Measurements from ENCODE around the gene ASCL2.

DNA sequence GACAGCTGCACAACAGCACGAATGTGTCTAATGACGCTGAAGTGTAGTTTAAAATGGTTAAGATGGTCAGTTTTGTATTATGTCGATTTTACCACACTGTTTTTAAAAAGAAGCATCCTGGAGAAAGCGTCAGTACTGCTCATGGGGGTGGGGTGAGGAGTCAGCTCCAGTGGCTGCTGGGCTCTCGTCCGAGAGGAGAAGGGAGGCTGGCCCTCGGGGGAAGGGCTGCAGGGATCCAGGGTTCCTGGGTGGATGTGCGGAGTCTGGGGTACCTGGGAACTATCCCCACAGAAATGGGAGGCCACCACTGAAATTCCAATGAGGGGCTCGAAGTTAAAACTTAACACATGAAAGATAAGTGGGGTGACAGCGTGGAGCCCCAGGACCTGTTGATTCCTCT lies 19.5 kb upstream of the ASCL2 start:
- TF ChIP-seq, protein P1, sequence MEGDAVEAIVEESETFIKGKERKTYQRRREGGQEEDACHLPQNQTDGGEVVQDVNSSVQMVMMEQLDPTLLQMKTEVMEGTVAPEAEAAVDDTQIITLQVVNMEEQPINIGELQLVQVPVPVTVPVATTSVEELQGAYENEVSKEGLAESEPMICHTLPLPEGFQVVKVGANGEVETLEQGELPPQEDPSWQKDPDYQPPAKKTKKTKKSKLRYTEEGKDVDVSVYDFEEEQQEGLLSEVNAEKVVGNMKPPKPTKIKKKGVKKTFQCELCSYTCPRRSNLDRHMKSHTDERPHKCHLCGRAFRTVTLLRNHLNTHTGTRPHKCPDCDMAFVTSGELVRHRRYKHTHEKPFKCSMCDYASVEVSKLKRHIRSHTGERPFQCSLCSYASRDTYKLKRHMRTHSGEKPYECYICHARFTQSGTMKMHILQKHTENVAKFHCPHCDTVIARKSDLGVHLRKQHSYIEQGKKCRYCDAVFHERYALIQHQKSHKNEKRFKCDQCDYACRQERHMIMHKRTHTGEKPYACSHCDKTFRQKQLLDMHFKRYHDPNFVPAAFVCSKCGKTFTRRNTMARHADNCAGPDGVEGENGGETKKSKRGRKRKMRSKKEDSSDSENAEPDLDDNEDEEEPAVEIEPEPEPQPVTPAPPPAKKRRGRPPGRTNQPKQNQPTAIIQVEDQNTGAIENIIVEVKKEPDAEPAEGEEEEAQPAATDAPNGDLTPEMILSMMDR (IDR thresholded peaks at IDR 0.05): no peak
- no peak for TF ChIP-seq POLR2A (IDR thresholded peaks at IDR 0.05)

Measured in uterus (tissue), 2 donors.